Inflammatory macrophage treated with lipopolysaccharide for 1 hour (primary cell): ENCODE results near the gene ATP10B.

Source experiments
- DNase-seq, 2 donors: peaks; one replicate each; pipeline ENCODE4 v3.0.0-alpha.2; 2020 to 2022

The ATP10B gene

DNA sequence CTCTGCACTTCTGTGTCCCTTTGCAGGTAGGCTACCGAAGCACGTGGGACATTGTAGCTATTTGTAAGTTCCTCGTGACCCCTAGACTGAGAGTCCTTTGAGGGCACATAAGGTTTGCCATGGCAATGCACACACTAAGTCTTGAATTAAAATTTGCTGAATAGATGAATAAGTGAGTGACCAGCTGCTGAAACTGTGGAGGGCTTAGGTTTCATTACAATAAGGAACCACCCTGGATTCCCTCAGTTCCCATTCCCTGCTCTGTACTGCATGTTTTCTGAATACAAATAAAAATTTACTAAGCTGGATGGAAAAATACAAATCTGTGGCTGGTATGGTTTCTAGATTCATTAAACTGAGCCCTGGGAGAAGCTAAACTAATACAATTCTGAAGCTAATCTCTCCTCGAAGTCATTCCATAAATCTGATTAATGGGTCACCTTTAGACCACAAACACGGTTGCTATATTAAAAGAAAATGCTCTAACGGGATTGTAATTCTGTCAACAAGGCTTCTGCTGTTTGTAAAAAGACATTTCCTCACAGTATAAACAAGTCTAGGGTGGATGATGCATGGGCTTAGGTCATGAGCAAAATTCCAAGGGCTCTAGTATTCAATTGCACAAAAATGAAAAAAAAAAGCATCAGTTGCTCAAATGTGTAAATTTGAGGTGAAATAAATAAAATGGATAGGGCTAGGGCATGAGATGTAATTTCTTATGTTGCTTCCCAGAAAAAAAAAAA lies 172.3 kb downstream of the ATP10B start:
- peak in 1 of 2 donors; percentile 31 for DNase-seq

DNA sequence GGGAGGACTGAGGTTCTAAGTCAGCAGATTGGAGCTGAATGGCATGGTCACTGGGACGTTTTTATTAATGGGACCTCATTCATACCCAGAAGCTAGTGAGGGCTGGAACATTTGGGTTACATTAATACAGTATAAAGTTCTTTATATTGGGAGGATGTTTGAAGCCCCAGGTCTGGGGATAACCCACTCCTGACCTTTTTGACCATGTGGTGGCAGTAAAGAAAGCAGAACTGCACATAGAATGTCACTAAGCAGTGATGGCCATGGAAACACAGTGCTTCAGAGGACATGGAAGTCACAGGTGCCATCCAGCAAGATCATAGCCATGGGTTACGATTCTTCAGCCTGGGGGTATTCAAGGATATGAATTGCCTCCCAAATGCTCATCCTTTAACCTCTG lies 176.0 kb downstream of the ATP10B start:
- DNase-seq = peak in 1 of 2 donors; percentile 9

DNA sequence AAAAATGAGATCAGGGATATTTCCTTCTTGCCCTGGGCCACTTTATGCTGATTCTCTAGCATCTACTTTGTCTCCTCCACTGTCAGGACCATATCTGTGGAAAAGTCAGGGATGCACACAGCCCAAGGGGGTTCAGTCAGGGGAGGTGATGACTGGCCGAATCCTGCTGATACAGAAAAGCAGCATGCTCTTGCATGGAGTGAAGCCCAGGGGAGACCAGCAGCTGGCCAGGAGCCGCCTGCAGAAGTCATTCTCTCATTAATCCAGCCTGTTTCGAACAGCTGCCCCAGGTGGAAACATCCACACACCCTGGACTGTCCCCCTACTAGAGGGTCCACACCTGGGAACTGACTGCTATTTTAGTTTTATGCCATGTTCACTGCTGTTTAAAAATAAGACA lies 177.1 kb downstream of the ATP10B start:
- DNase-seq = no peak

GRCh38 chr5:160672521-160672920 lies 179.5 kb downstream of the ATP10B start:
- DNase-seq = no peak

DNA sequence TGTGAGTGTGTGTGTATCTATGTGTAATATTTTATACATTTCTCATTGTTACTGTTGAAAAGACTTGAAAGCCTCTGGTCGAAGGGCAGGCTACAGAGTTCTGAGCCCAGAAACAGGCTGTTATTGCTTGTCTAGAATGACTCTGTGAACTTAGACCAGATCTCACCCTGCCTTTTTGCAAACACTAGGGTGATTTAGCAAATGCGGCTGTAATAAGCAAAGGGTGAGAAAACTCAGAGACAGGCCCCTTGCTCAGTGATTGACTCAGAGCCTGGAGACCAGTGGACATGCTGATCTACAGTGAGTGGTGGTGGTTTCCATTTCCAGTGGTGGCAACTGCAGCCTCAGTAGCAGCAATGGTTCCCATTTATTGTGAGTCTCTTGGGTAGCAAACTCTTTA lies 183.7 kb downstream of the ATP10B start:
- DNase-seq = no peak

DNA sequence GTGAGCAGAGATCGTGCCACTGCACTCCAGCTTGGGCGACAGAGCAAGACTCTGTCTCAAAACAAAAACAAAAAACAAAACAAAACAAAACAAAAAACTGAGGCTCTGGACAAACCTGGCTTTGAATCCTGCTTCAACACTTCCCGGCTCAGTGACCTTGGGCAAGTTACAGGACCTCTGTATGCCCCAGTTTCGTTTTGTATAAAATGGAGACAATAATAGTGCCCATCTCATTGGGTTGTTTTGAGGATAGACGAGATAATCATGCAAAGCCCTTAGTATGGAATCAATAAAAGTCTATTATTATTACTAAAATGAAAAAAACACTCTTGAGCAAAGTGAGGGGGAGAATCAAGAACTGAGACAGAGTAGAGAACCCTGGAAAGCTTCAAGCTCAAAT lies 184.9 kb downstream of the ATP10B start:
- DNase-seq = no peak

GRCh38 chr5:160665460-160665859 lies 186.6 kb downstream of the ATP10B start:
- DNase-seq = no peak

- no peak for DNase-seq
These were observed 191.9 kb downstream of the ATP10B start for GRCh38 chr5:160660132-160660531.

DNA sequence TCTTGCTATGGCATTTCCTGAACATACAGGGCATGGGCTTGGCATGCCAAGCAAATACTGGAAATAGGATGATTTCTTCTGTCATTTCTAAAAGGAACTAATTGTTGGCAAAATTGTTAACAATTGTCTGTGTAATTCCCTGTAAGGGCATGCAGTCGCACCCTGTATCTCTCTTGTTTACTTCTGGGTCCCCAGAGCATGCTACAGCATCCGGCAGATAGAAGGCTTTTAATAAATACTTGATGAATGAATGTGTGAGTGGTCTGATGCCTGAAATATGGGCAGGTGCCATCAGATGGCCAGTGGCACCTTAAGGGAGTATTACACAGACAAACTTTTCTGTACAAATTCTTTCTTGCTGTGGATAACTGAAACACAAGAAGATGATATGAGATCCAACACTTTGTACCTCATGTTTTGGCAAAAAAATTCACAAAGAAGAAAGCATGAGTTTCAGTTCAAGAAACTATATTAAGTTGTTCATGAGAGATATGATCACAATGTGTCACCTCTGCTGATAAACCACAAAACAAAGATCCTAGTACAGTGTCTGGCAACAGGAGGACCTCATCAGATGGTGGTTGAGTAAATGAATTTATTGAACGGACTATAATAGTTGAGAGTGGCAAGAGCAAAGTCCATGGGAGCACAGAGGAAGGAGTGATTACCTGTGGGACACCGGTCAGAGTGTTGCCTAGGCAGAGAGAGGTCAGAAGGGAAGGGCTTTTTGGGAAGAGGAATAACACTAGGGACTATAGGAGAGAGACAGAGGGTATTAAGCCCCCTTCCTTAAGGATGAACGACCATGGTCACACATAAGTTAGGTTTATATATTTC lies 194.2 kb downstream of the ATP10B start:
- DNase-seq = no peak

- DNase-seq = no peak
These were observed 194.9 kb downstream of the ATP10B start for GRCh38 chr5:160657068-160657507.

GRCh38 chr5:160655717-160656116 lies 196.3 kb downstream of the ATP10B start:
- no peak for DNase-seq

DNA sequence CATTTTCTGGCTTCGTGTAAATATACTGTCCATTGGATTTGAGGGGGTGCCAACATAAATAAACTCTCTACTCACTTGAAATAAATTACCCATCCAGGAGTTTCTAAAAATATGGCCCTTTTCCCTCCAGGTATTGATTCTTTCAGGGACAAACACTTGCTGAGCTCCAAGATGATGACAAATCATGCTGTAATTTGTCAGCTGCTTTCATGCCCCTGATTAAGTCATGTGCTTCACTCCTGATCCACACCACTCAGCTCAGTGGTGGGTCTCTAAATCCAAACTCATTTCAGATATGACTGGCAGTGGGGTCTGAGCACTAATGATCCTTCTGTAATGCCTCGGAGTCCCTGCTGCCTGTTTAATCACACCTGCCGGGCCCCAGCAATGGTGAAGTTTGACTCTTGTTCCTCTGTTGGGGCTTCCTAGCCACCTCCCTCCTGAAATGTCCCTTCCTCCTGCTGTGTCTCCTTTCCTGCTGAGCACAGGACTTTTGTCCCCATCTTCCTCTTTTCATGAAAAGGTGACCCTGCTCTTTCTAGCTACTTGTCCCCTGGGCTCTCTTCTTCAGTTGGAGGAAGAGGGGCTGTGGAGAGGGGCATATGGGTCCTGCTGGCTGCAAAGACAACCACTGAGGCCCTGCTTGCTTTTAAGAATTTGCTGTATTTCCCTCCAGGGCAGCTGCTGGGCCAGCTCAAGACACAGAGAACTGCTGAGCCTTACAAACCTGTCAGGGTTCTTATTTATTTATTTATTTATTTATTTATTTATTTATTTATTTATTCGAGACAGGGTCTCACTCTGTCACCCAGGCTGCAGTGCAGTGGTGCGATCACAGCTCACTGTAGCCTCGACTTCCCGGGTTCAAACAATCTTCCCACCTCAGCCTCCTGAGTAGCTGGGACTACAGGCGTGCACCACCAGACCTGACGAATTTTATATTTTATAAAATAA lies 200.0 kb downstream of the ATP10B start:
- DNase-seq = no peak

DNA sequence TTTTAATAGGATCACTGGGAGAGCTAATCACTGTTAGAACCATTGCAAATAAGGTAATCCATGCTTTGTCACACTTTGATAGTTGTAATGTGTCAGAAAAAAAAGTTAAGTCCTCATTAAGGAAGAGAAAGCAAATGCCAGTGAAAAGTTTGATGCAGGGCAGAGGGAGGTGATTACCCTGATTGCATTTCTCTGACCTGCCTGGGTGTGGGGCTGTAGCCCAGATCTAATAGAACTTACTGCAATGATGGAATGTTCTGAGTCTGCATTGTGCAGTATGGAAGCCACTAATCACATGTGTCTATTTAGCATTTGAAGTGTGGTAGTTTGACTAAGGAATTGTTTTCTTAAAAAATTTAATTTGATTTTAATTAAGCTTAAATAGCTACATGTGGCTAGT lies 202.7 kb downstream of the ATP10B start:
- peak; percentile 40 to 43 for DNase-seq

DNA sequence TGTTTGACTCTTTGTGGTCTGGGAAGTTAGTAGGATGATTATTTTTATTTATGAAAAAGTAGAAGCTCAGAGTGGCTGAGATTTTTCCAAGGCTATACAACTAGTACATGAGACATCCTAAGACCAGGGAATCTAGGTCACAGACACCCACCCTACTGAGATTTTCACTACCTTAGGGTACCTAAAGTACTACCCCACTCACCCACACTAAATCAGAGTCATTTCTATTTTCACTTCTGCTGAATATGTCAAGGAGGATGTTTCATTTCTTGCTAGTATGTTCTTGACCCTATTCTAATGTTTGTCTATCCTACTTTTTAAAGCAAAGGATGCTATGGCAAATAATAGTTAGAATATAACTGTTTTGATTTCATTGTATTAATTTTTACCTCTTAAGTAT lies 206.0 kb downstream of the ATP10B start:
- no peak for DNase-seq

- peak; percentile 61 to 68 for DNase-seq
These were observed 208.3 kb downstream of the ATP10B start for GRCh38 chr5:160643616-160644240.

DNA sequence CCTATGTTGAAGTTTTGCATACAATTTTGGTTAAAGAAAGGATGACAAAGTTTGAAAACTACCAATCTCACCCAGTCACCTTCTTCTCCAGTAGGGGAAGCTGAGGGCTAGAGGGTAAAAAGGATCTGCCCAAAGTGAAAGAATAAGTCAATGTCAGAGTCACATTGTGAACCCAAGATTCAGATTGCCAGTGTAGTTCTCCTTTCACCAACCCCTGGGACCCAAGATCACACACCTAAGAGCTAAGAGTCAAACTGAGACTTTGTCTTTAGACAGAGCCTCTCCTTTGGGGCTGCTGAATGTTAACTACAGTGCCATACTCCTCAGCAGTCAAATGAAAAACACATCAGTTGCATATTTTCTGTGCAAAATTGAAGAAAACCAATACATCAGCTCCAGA lies 210.6 kb downstream of the ATP10B start:
- no peak for DNase-seq

- DNase-seq = peak; percentile 39 to 50
These were observed 211.6 kb downstream of the ATP10B start for GRCh38 chr5:160640406-160640805.

- DNase-seq = no peak
These were observed 213.8 kb downstream of the ATP10B start for GRCh38 chr5:160638161-160638742.

DNA sequence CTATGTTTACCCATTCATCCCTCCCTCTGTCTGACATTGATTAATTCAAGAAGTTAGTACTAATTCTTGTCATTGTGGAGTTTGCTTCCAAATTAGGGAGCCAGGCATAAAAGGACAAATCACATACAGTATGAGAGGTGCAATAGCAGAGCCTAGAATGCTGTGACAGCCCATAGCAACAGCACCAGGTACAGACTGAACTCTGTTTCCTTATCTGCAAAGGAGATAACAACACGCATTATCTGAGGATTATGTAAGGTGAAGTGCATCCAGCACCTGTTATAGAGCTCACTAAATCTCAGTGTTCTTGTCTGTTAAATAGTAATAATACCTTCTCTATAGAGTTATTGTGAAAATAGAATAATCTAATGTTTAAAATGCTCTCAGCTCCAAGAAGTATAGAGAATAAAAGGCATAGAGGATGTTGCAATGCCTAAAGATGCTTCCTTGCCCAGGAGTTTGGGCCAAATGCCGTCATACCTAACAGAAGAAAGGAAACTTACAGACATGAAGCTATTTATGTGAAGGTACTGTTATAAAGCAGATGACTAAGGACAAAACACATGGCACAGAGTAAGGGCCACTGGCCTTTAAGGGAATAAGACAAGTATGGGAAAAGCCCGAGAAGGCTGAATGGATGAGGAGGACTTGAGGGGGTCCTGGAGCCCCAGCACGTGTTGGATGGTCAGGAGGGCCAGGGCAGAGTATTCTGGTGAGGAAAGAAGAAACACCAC lies 214.5 kb downstream of the ATP10B start:
- no peak for DNase-seq

DNA sequence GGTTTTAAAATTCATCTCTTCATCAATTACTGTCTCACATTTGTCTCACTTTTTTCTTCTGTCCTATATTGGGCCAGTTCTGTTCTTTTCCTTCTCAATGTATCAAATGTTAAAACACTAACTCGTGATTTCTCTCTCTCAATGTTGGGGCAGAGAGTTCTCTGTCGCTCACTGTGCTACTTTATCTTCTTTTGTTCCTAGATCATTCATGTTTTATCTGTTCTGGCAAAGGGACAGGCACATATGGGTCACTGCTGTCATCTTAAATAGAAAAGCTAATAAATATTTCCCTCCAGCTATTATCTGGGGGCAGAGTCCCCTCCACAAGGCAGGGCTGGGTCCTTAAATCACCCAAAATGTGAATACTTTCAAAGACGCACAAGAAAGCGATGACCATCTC lies 216.3 kb downstream of the ATP10B start:
- no peak for DNase-seq

GRCh38 chr5:160635046-160635445 lies 217.0 kb downstream of the ATP10B start:
- no peak for DNase-seq
